Cardiac fibroblast (primary cell): ENCODE results near the gene CCL1.

Source experiments
- DNase-seq, 2 donors: peaks; one replicate each; pipeline versions ENCODE4 v3.0.0 to v3.0.0-alpha.2; 2010; ENCODE audit warnings: low read depth in 2 of 2
- H3K4me3 ChIP-seq, 2 donors: replicated peaks in 1 of 2; 1 replicate in 1 of 2; 2 replicates in 1 of 2; pipeline ENCODE4 v1.5.1; 2011; ENCODE audit warnings: low read depth in 2 of 2, low read length in 2 of 2, mild to moderate bottlenecking in 2 of 2, moderate library complexity in 1 of 2
- CTCF ChIP-seq: IDR thresholded peaks from one replicate; pipeline ENCODE4 v1.5.1; 2011; ENCODE audit warnings: low read depth, mild to moderate bottlenecking, low read length, inconsistent platforms

The CCL1 gene

GRCh38 chr17:34377078-34377823 is 14.2 kb upstream of the CCL1 start:
- no peak overlapping the region for H3K4me3 ChIP-seq
- no peak for DNase-seq
- TF ChIP-seq CTCF: no peak

- no peak for TF ChIP-seq CTCF
- DNase-seq: no peak
- no peak overlapping the region for H3K4me3 ChIP-seq
Observed at GRCh38 chr17:34375426-34375997, 12.5 kb upstream of the CCL1 start.

GRCh38 chr17:34374457-34374856 is 11.4 kb upstream of the CCL1 start:
- H3K4me3 ChIP-seq: no peak overlapping the region
- DNase-seq: no peak
- no peak for TF ChIP-seq CTCF

GRCh38 chr17:34371405-34372100 is 8.5 kb upstream of the CCL1 start:
- H3K4me3 ChIP-seq: no peak overlapping the region
- no peak for DNase-seq
- TF ChIP-seq CTCF: no peak

GRCh38 chr17:34370997-34371395 is 8.0 kb upstream of the CCL1 start:
- peak in 1 of 2 donors; percentile 36 for DNase-seq
- no peak overlapping the region for H3K4me3 ChIP-seq
- no peak for TF ChIP-seq CTCF

- no peak for TF ChIP-seq CTCF
- no peak for DNase-seq
- H3K4me3 ChIP-seq: no peak overlapping the region
Observed at GRCh38 chr17:34370376-34370996, 7.5 kb upstream of the CCL1 start.
